NB4 (cell line): Measurements from ENCODE around the gene SFMBT2.

Experiments used
- MYC ChIP-seq: IDR thresholded peaks from 2 replicates; pipeline ENCODE4 v1.6.1; 2011; ENCODE audit warnings: low read depth, low read length
- POLR2A ChIP-seq: IDR thresholded peaks from 2 replicates; pipeline ENCODE4 v1.6.1; 2011; ENCODE audit warnings: mild to moderate bottlenecking; ENCODE audit not compliant: insufficient read length; ENCODE audit errors: extremely low read depth
- TF ChIP-seq, protein P1 (sequence below): IDR thresholded peaks from one replicate; pipeline ENCODE4 v1.5.1; 2012; ENCODE audit warnings: low read depth, low read length
- TF ChIP-seq, protein P2 (sequence below): IDR thresholded peaks from 2 replicates; pipeline ENCODE4 v1.6.1; 2011; ENCODE audit warnings: low read depth, low read length

DNA sequence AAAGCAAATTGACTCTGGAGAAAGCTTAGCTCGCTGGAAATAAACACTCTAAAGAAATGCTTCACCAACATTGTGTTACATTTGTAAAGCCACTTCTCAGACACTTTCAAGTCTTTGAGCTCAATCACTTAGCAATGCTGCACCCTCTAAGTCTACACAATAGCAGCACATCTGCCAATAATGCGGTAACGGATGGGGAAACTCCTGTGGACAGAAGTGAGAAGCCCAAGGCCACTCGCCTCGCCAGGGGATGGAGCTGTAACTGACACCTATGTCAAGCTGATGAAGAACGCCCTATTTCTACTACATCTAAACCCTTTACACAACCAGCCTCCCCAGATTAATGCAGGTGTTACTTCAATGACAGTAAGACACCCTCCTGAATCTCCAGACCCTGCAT lies 167.7 kb downstream of the SFMBT2 start:
- no peak for TF ChIP-seq POLR2A
- TF ChIP-seq, protein P1, sequence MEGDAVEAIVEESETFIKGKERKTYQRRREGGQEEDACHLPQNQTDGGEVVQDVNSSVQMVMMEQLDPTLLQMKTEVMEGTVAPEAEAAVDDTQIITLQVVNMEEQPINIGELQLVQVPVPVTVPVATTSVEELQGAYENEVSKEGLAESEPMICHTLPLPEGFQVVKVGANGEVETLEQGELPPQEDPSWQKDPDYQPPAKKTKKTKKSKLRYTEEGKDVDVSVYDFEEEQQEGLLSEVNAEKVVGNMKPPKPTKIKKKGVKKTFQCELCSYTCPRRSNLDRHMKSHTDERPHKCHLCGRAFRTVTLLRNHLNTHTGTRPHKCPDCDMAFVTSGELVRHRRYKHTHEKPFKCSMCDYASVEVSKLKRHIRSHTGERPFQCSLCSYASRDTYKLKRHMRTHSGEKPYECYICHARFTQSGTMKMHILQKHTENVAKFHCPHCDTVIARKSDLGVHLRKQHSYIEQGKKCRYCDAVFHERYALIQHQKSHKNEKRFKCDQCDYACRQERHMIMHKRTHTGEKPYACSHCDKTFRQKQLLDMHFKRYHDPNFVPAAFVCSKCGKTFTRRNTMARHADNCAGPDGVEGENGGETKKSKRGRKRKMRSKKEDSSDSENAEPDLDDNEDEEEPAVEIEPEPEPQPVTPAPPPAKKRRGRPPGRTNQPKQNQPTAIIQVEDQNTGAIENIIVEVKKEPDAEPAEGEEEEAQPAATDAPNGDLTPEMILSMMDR: no peak
- no peak for TF ChIP-seq MYC
- TF ChIP-seq, protein P2, sequence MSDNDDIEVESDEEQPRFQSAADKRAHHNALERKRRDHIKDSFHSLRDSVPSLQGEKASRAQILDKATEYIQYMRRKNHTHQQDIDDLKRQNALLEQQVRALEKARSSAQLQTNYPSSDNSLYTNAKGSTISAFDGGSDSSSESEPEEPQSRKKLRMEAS: no peak
